HG03159 (cell line): ENCODE results near the gene ALAS1.

Experiments
- ATAC-seq: cut with Tn5 transposase; IDR thresholded peaks from one replicate; pipeline ENCODE4 v1.9.1; 2021; ENCODE audit warnings: mild to moderate bottlenecking, moderate library complexity; ENCODE audit not compliant: unreplicated experiment

ALAS1 gene

GRCh38 chr3:52248816-52249547 is 51.0 kb downstream of the ALAS1 start:
- ATAC-seq = no peak

- no peak for ATAC-seq
Measured at GRCh38 chr3:52249683-52250082, 51.7 kb downstream of the ALAS1 start.

GRCh38 chr3:52250122-52250521 is 52.2 kb downstream of the ALAS1 start:
- no peak for ATAC-seq

- peak; percentile 91 for ATAC-seq
Measured at GRCh38 chr3:52253314-52254304, 55.6 kb downstream of the ALAS1 start.

- ATAC-seq = no peak
Measured at GRCh38 chr3:52254608-52255007, 56.6 kb downstream of the ALAS1 start.

- ATAC-seq = no peak
Measured at GRCh38 chr3:52256159-52256558, 58.2 kb downstream of the ALAS1 start.

- ATAC-seq = no peak
Measured at GRCh38 chr3:52256622-52257021, 58.7 kb downstream of the ALAS1 start.

- ATAC-seq = no peak
Measured at GRCh38 chr3:52257911-52258310, 60.0 kb downstream of the ALAS1 start.

GRCh38 chr3:52259035-52259434 is 61.1 kb downstream of the ALAS1 start:
- no peak for ATAC-seq

GRCh38 chr3:52259448-52259847 is 61.5 kb downstream of the ALAS1 start:
- no peak for ATAC-seq

- ATAC-seq = no peak
Measured at GRCh38 chr3:52262447-52262846, 64.5 kb downstream of the ALAS1 start.
